HCT116 (cell line): ENCODE results near the gene ABRAXAS1. TPM values are rescaled to one million over a fixed set of nuclear protein-coding genes. Genes with fewer than 3 reads are reported as not detected.

Source experiments
- ATAC-seq: fragments of 200-7000 bp; cut with Tn5 transposase; 2 replicates; pipeline ENCODE4 v1.9.1; 2020; ENCODE audit warnings: mild to moderate bottlenecking, moderate library complexity
- BruUV-seq: library from RNA; stranded (reverse); fragments of 400-500 nt; replicated peaks from 2 replicates; lab custom pipeline; 2021; lab: Mats Ljungman, UMichigan
- CTCF ChIA-PET: fragments of 300-600 bp; sonication (Branson Sonifier 250); formaldehyde crosslinking; loops from one replicate; lab custom pipeline; 2021; ENCODE audit warnings: antibody characterized with exemption; lab: Charles Lee
- POLR2A ChIA-PET: fragments of 300-600, 350-600 bp; sonication (Branson Sonifier 250); formaldehyde crosslinking; loops from one replicate; lab custom pipeline; 2021; ENCODE audit warnings: antibody characterized with exemption; lab: Charles Lee
- RAD21 ChIA-PET, 2 experiments: fragments of 300-600 bp; sonication (Branson Sonifier 250); formaldehyde crosslinking; loops; one replicate each; lab custom pipeline; 2023; ENCODE audit warnings: low total read pairs in 2 of 2; ENCODE audit not compliant: uncharacterized antibody in 2 of 2, unreplicated experiment in 2 of 2, low non-redundant PET in 1 of 2; lab: Charles Lee
- DNase-seq: peaks from one replicate; pipeline ENCODE4 v3.0.0-alpha.2; 2010; ENCODE audit warnings: low read depth, low spot score
- H2AFZ ChIP-seq: fragments of 200-600 bp; shearing (Covaris generic), sonication (generic); 2 replicates; pipeline ENCODE4 v1.6.1; 2017; ENCODE audit warnings: low read depth, mixed run types, mixed read lengths, antibody characterized with exemption, low read length; ENCODE audit not compliant: poor library complexity, severe bottlenecking
- H3K27ac ChIP-seq: 2 replicates; pipeline ENCODE4 v1.5.1; 2012; ENCODE audit warnings: low read depth, low read length
- H3K27me3 ChIP-seq: fragments of 200-600 bp; sonication (generic); 2 replicates; pipeline ENCODE4 v1.6.1; 2016; ENCODE audit warnings: mixed run types, low read length, mixed read lengths; ENCODE audit not compliant: insufficient read depth
- H3K36me3 ChIP-seq, 2 experiments: fragments of 200-500 bp in 1 of 2; fragments of 200-600 bp in 1 of 2; sonication (Bioruptor generic) in 1 of 2; sonication (generic) in 1 of 2; 2 replicates each; pipeline versions ENCODE4 v1.5.1 to v1.6.1; 2014 to 2016; ENCODE audit warnings: low read length in 2 of 2, inconsistent platforms in 1 of 2, mixed read lengths in 1 of 2, mixed run types in 1 of 2; ENCODE audit not compliant: insufficient read depth in 2 of 2, control insufficient read depth in 1 of 2
- H3K4me1 ChIP-seq, 2 experiments: fragments of 200-600 bp in 1 of 2; sonication (generic) in 1 of 2; 2 replicates each; pipeline versions ENCODE4 v1.5.1 to v1.6.1; 2012 to 2017; ENCODE audit warnings: low read length in 2 of 2, inconsistent platforms in 1 of 2, mild to moderate bottlenecking in 1 of 2, mixed read lengths in 1 of 2, mixed run types in 1 of 2, moderate library complexity in 1 of 2; ENCODE audit not compliant: insufficient read depth in 2 of 2, control insufficient read depth in 1 of 2
- H3K4me2 ChIP-seq: fragments of 200-600 bp; sonication (generic); 2 replicates; pipeline ENCODE4 v1.6.1; 2017; ENCODE audit warnings: mixed run types, low read length, mixed read lengths
- H3K4me3 ChIP-seq, 2 experiments: fragments of 200-600 bp in 1 of 2; sonication (generic) in 1 of 2; replicated peaks in 1 of 2; 2 replicates each; pipeline ENCODE4 v1.5.1; 2011 to 2016; ENCODE audit warnings: low read length in 2 of 2, control low read depth in 1 of 2, low read depth in 1 of 2, mild to moderate bottlenecking in 1 of 2, mixed read lengths in 1 of 2, mixed run types in 1 of 2
- H3K79me2 ChIP-seq: fragments of 200-600 bp; sonication (generic); 2 replicates; pipeline ENCODE4 v1.6.1; 2017; ENCODE audit warnings: mild to moderate bottlenecking, mixed run types, low read length, moderate library complexity, mixed read lengths; ENCODE audit not compliant: insufficient read depth
- H3K9ac ChIP-seq: fragments of 200-600 bp; sonication (generic); 2 replicates; pipeline ENCODE4 v1.6.1; 2016; ENCODE audit warnings: low read length, mixed read lengths
- H3K9me2 ChIP-seq: fragments of 200-600 bp; sonication (generic), shearing (Covaris generic); 2 replicates; pipeline ENCODE4 v1.6.1; 2017; ENCODE audit warnings: mixed run types, mild to moderate bottlenecking, moderate library complexity; ENCODE audit not compliant: insufficient read depth
- H3K9me3 ChIP-seq, 2 experiments: fragments of 200-500 bp in 1 of 2; fragments of 200-600 bp in 1 of 2; sonication (Bioruptor generic) in 1 of 2; sonication (generic) in 1 of 2; 2 replicates each; pipeline ENCODE4 v1.6.1; 2014 to 2017; ENCODE audit warnings: low read length in 2 of 2, mixed read lengths in 2 of 2, inconsistent platforms in 1 of 2, low read depth in 1 of 2, mild to moderate bottlenecking in 1 of 2, mixed run types in 1 of 2, moderate library complexity in 1 of 2; ENCODE audit not compliant: control insufficient read depth in 1 of 2, insufficient read depth in 1 of 2
- H4K20me1 ChIP-seq: fragments of 200-600 bp; sonication (generic), shearing (Covaris generic); 2 replicates; pipeline ENCODE4 v1.6.1; 2017; ENCODE audit warnings: mixed run types, mild to moderate bottlenecking, moderate library complexity; ENCODE audit not compliant: insufficient read depth
- CBX3 ChIP-seq: IDR thresholded peaks from 2 replicates; pipeline ENCODE4 v1.6.1; 2012; ENCODE audit warnings: low read depth
- EZH2 ChIP-seq: fragments of 200-600 bp; sonication (generic); IDR thresholded peaks from 2 replicates; pipeline ENCODE4 v1.6.1; 2017; ENCODE audit warnings: antibody characterized with exemption, mixed run types
- FOSL1 ChIP-seq: IDR thresholded peaks from 2 replicates; pipeline ENCODE4 v1.6.1; 2012; ENCODE audit warnings: low read depth
- POLR2AphosphoS5 ChIP-seq: IDR thresholded peaks from 2 replicates; pipeline ENCODE4 v1.6.1; 2011; ENCODE audit warnings: mild to moderate bottlenecking, low read depth, low read length, moderate library complexity
- RAD21 ChIP-seq: IDR thresholded peaks from 2 replicates; pipeline ENCODE4 v1.6.1; 2012; ENCODE audit warnings: low read depth, mild to moderate bottlenecking
- SP1 ChIP-seq: IDR thresholded peaks from 2 replicates; pipeline ENCODE4 v1.6.1; 2012; ENCODE audit warnings: low read depth
- SRF ChIP-seq: IDR thresholded peaks from 2 replicates; pipeline ENCODE4 v1.6.1; 2012; ENCODE audit warnings: low read depth
- TCF7L2 ChIP-seq: IDR thresholded peaks from 2 replicates; pipeline ENCODE4 v1.7.0; 2011; ENCODE audit warnings: borderline replicate concordance, inconsistent platforms; ENCODE audit not compliant: insufficient read depth, insufficient read length; ENCODE audit errors: extremely low read depth
- ZFX ChIP-seq: fragments of 450-650 bp; IDR thresholded peaks from 2 replicates; pipeline ENCODE4 v1.6.1; 2017
- intact Hi-C: fragments of 100-400 bp; cut with micrococcal nuclease; formaldehyde crosslinking; loops from 2 replicates; pipeline ENCODE4 v1.10.0; 2022
- total RNA-seq: library from RNA; stranded (reverse); gene quantifications from one replicate; pipeline ENCODE4 v1.2.1, GENCODE V29; 2021; ENCODE audit not compliant: unreplicated experiment
- TF ChIP-seq, protein P1 (sequence below): IDR thresholded peaks from 2 replicates; pipeline ENCODE4 v1.6.1; 2012; ENCODE audit warnings: low read depth
- TF ChIP-seq, protein P2 (sequence below): IDR thresholded peaks from 2 replicates; pipeline ENCODE4 v1.6.1; 2011; ENCODE audit warnings: mild to moderate bottlenecking, low read length, moderate library complexity; ENCODE audit not compliant: insufficient replicate concordance; ENCODE audit errors: extremely low read depth
- TF ChIP-seq, protein P3 (sequence below), 3 experiments: fragments of 200-600 bp in 1 of 3; sonication (generic) in 1 of 3; IDR thresholded peaks in 2 of 3; conservative IDR thresholded peaks in 1 of 3; 2 replicates each; pipeline ENCODE4 v1.5.1; 2012 to 2017; ENCODE audit warnings: low read depth in 2 of 3, low read length in 2 of 3, antibody characterized with exemption in 1 of 3, borderline replicate concordance in 1 of 3, control low read depth in 1 of 3, mild to moderate bottlenecking in 1 of 3, mixed read lengths in 1 of 3, mixed run types in 1 of 3, moderate library complexity in 1 of 3; ENCODE audit not compliant: insufficient read depth in 1 of 3

The ABRAXAS1 gene
- total RNA-seq, 1 experiment from 2014 or later, result 23.3 TPM

DNA sequence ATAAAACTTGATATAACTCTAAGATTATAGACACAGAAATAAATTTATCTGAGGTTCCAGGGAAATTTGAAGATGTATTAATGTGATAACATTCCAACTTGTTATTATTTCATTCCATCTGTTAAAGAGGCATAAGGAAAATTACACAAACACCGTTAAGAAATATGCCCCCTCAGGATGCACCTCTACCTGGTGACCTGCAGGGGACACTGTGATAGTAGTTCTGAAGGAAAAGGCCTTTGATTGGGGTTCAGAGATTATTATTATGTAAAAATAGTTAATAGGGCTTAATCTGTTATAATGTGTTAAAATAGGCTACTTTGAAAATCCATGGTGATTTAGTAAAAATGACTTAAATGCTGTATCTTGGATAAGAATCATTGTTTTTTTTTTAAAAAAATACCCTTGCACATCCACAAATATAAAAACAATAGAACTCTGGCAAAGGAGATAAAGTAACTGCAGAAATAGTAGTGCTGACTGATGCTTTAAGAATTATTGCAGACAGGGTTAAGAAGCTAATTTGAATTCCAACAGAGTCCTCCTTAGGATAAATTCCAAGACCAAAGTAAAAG is 6.1 kb upstream of the ABRAXAS1 start:
- TF ChIP-seq ZFX (no peak), SP1 (no peak), CBX3 (no peak), TCF7L2 (no peak), FOSL1 (no peak), SRF (no peak), EZH2 (no peak), RAD21 (peak; percentile 75), POLR2AphosphoS5 (no peak)
- TF ChIP-seq, protein P1, sequence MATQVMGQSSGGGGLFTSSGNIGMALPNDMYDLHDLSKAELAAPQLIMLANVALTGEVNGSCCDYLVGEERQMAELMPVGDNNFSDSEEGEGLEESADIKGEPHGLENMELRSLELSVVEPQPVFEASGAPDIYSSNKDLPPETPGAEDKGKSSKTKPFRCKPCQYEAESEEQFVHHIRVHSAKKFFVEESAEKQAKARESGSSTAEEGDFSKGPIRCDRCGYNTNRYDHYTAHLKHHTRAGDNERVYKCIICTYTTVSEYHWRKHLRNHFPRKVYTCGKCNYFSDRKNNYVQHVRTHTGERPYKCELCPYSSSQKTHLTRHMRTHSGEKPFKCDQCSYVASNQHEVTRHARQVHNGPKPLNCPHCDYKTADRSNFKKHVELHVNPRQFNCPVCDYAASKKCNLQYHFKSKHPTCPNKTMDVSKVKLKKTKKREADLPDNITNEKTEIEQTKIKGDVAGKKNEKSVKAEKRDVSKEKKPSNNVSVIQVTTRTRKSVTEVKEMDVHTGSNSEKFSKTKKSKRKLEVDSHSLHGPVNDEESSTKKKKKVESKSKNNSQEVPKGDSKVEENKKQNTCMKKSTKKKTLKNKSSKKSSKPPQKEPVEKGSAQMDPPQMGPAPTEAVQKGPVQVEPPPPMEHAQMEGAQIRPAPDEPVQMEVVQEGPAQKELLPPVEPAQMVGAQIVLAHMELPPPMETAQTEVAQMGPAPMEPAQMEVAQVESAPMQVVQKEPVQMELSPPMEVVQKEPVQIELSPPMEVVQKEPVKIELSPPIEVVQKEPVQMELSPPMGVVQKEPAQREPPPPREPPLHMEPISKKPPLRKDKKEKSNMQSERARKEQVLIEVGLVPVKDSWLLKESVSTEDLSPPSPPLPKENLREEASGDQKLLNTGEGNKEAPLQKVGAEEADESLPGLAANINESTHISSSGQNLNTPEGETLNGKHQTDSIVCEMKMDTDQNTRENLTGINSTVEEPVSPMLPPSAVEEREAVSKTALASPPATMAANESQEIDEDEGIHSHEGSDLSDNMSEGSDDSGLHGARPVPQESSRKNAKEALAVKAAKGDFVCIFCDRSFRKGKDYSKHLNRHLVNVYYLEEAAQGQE, result no peak
- TF ChIP-seq, protein P2, sequence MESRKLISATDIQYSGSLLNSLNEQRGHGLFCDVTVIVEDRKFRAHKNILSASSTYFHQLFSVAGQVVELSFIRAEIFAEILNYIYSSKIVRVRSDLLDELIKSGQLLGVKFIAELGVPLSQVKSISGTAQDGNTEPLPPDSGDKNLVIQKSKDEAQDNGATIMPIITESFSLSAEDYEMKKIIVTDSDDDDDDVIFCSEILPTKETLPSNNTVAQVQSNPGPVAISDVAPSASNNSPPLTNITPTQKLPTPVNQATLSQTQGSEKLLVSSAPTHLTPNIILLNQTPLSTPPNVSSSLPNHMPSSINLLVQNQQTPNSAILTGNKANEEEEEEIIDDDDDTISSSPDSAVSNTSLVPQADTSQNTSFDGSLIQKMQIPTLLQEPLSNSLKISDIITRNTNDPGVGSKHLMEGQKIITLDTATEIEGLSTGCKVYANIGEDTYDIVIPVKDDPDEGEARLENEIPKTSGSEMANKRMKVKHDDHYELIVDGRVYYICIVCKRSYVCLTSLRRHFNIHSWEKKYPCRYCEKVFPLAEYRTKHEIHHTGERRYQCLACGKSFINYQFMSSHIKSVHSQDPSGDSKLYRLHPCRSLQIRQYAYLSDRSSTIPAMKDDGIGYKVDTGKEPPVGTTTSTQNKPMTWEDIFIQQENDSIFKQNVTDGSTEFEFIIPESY, result no peak
- TF ChIP-seq, protein P3, sequence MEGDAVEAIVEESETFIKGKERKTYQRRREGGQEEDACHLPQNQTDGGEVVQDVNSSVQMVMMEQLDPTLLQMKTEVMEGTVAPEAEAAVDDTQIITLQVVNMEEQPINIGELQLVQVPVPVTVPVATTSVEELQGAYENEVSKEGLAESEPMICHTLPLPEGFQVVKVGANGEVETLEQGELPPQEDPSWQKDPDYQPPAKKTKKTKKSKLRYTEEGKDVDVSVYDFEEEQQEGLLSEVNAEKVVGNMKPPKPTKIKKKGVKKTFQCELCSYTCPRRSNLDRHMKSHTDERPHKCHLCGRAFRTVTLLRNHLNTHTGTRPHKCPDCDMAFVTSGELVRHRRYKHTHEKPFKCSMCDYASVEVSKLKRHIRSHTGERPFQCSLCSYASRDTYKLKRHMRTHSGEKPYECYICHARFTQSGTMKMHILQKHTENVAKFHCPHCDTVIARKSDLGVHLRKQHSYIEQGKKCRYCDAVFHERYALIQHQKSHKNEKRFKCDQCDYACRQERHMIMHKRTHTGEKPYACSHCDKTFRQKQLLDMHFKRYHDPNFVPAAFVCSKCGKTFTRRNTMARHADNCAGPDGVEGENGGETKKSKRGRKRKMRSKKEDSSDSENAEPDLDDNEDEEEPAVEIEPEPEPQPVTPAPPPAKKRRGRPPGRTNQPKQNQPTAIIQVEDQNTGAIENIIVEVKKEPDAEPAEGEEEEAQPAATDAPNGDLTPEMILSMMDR (IDR thresholded peaks at IDR 0.05 in 2 of 3, conservative IDR thresholded peaks at IDR 0.05 in 1 of 3; ENCODE audit: borderline replicate concordance in 1 of 3, insufficient read depth in 1 of 3, low read depth in 2 of 3, low read length in 2 of 3), result peak; percentile 73 to 96 (median 90); a peak in 5 of 6 replicates
- Histone ChIP-seq H3K9me3 (no peaks in the 10 kb centered on the region), H3K4me3 (no peak overlapping the region), H3K27me3 (no peaks in the 10 kb centered on the region), H3K4me1 (no peaks in the 10 kb centered on the region), H3K9ac (no peak overlapping the region), H3K79me2 (no peaks in the 10 kb centered on the region), H3K4me2 (no peak overlapping the region), H2AFZ (peak overlapping the region; percentile 75), H3K36me3 (no peaks in the 10 kb centered on the region), H4K20me1 (no peaks in the 10 kb centered on the region), H3K27ac (no peak overlapping the region), H3K9me2 (no peaks in the 10 kb centered on the region)
- intact Hi-C loops, result loop anchor here (5.0 kb wide), 1 partner anchor 151 kb away; no protein-coding TSS in a partner anchor
- ChIA-PET RAD21 (interaction anchor here in 1 of 2 experiments (0.7 kb wide), 1 partner anchor 233 kb away, joined by 6 read pairs; no protein-coding TSS in a partner anchor), POLR2A (no interaction called here), CTCF (interaction anchor here (0.7 to 1.9 kb wide), 2 partner anchors 36 to 148 kb away, joined by 3 to 6 read pairs; partner anchors contain the start of gene HELQ)
- DNase-seq (peak; percentile 42), ATAC-seq (peak; percentile 77)
- no TSS peak for BruUV-seq
